ENCODE data around the gene SLAMF1. TPM values are rescaled to one million over a fixed set of nuclear protein-coding genes. Genes with fewer than 3 reads are reported as not detected.
A peak's percentile ranks its signal among the peaks of the same experiment; 100 is the strongest.

The SLAMF1 gene
- total and polyA plus RNA-seq, 2 donors (not counting 1 experiment from before 2014, with no cell fraction given): 20.7 to 42.3 TPM

GRCh38 chr1:160672789-160673695 lies 26.2 kb upstream of the SLAMF1 start:
- H2AFZ ChIP-seq (ENCODE audit: insufficient read depth, low read depth, low read length, poor library complexity, severe bottlenecking): no peak overlapping the region
- DNase-seq (peak; percentile 59), ATAC-seq (ENCODE audit: low read depth) (peak; percentile 13)
- peak overlapping the region in 1 of 2 donors; percentile 29 for H3K27ac ChIP-seq (ENCODE audit: low read length in 2 of 2)
- no peaks in the 10 kb centered on the region for H3K9me3 Mint-ChIP-seq (ENCODE audit: insufficient read depth)
- peak overlapping the region; percentile 56 for H3K4me2 ChIP-seq (replicated peaks; ENCODE audit: low read depth, low read length, poor library complexity, severe bottlenecking)
- intact Hi-C loops (cut with micrococcal nuclease): no loop called here
- no peak overlapping the region for H3K27ac Mint-ChIP-seq
- H3K9me3 ChIP-seq (ENCODE audit: control extremely low read depth in 1 of 3, control insufficient read depth in 2 of 3, insufficient read depth in 1 of 3, low read length in 2 of 3): peaks cover 0 to 6% (median 4%) of the 10 kb centered on the region in 3 donors
- no peaks in the 10 kb centered on the region for H3K27me3 Mint-ChIP-seq
- ChIA-PET CTCF (interaction anchor here (0.6 to 6.4 kb wide), 30 partner anchors 7 to 649 kb away, joined by 3 to 76 read pairs (median 8); partner anchors contain the start of genes CD48, ITLN2 and SLAMF1), POLR2A (no interaction called here)
- H4K20me1 ChIP-seq (ENCODE audit: control insufficient read depth, insufficient read depth, low read length, poor library complexity, severe bottlenecking): no peaks in the 10 kb centered on the region
- peak overlapping the region in 1 of 5 experiments; percentile 22 for H3K4me3 ChIP-seq (ENCODE audit: control extremely low read depth in 1 of 5, extremely low read depth in 1 of 5, insufficient read depth in 1 of 5, low read depth in 2 of 5, low read length in 4 of 5)
- peaks cover 19% of the 10 kb centered on the region for H3K4me1 Mint-ChIP-seq
- H3K4me3 Mint-ChIP-seq: no peak overlapping the region
- peaks cover 0 to 15% of the 10 kb centered on the region in 2 experiments for H3K36me3 ChIP-seq (replicated peaks in 1 of 2; ENCODE audit: control extremely low read depth in 1 of 2, control insufficient read depth in 1 of 2, extremely low read depth in 1 of 2, insufficient read depth in 2 of 2, low read length in 1 of 2)
- H3K4me1 ChIP-seq (ENCODE audit: control insufficient read depth in 2 of 2, insufficient read depth in 2 of 2, low read length in 2 of 2): peaks cover 48 to 52% of the 10 kb centered on the region in 2 donors
- TF ChIP-seq EZH2 (IDR thresholded peaks at IDR 0.05; ENCODE audit: borderline replicate concordance, insufficient read depth, low read depth, low read length, poor library complexity, severe bottlenecking): no peak
- TF ChIP-seq, protein P1, sequence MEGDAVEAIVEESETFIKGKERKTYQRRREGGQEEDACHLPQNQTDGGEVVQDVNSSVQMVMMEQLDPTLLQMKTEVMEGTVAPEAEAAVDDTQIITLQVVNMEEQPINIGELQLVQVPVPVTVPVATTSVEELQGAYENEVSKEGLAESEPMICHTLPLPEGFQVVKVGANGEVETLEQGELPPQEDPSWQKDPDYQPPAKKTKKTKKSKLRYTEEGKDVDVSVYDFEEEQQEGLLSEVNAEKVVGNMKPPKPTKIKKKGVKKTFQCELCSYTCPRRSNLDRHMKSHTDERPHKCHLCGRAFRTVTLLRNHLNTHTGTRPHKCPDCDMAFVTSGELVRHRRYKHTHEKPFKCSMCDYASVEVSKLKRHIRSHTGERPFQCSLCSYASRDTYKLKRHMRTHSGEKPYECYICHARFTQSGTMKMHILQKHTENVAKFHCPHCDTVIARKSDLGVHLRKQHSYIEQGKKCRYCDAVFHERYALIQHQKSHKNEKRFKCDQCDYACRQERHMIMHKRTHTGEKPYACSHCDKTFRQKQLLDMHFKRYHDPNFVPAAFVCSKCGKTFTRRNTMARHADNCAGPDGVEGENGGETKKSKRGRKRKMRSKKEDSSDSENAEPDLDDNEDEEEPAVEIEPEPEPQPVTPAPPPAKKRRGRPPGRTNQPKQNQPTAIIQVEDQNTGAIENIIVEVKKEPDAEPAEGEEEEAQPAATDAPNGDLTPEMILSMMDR (IDR thresholded peaks at IDR 0.05): no peak
- WGBS (ENCODE audit: insufficient coverage): 62% methylated on average over 1 of the region's 6 CpGs
- peaks cover 24% of the 10 kb centered on the region for H3K79me2 ChIP-seq (ENCODE audit: control insufficient read depth, insufficient read depth, low read length)
- H3K9ac ChIP-seq (ENCODE audit: low read length): peak overlapping the region; percentile 14
- H3K27me3 ChIP-seq (replicated peaks in 1 of 4; ENCODE audit: control extremely low read depth in 1 of 4, control insufficient read depth in 3 of 4, insufficient read depth in 4 of 4, low read length in 3 of 4): no peaks in the 10 kb centered on the region
